OCI-LY3 (cell line): ENCODE results near the gene CRPPA.

ENCODE experiments used
- CTCF ChIP-seq: fragments of 200-600, 300-600 bp; sonication (generic); IDR thresholded peaks from 2 replicates; pipeline ENCODE4 v1.5.1; 2014; ENCODE audit warnings: antibody characterized with exemption, low read length, low read depth
- EZH2phosphoT487 ChIP-seq: fragments of 200-600 bp; shearing (Covaris generic); IDR thresholded peaks from 2 replicates; pipeline ENCODE4 v1.6.1; 2018; ENCODE audit warnings: antibody characterized with exemption, mixed run types, low read depth

GRCh38 chr7:16419859-16420258 lies 1.5 kb downstream of the CRPPA start:
- no peak for TF ChIP-seq CTCF
- no peak for TF ChIP-seq EZH2phosphoT487
